ENCODE measurements around the gene C9orf40.

The C9orf40 gene
- 3.0 reads per million, percentile 10 among the genes with 10 or more reads in this experiment for total RNA-seq

- DNase-seq, result peak; percentile 88
Observed at GRCh38 chr9:74952201-74953151, at the start of gene C9orf40. Gene C9orf40, minus strand, starts transcription at chr9:74952912. Its CDS starts 301 bp downstream, at chr9:74952611.

- peak; percentile 11 for DNase-seq
Observed at GRCh38 chr9:75001719-75002421, 49.2 kb upstream of the C9orf40 start.

GRCh38 chr9:75000835-75001234 lies 48.1 kb upstream of the C9orf40 start:
- DNase-seq, result no peak

GRCh38 chr9:74985041-74985440 lies 32.3 kb upstream of the C9orf40 start:
- no peak for DNase-seq

GRCh38 chr9:74983709-74984108 lies 31.0 kb upstream of the C9orf40 start:
- no peak for DNase-seq

- DNase-seq, result no peak
Observed at GRCh38 chr9:74979844-74980243, 27.1 kb upstream of the C9orf40 start.

GRCh38 chr9:74977287-74977686 lies 24.6 kb upstream of the C9orf40 start:
- no peak for DNase-seq

- no peak for DNase-seq
Observed at GRCh38 chr9:74975538-74975937, 22.8 kb upstream of the C9orf40 start.

- no peak for DNase-seq
Observed at GRCh38 chr9:74974558-74974957, 21.8 kb upstream of the C9orf40 start.

GRCh38 chr9:74973714-74974113 lies 21.0 kb upstream of the C9orf40 start:
- no peak for DNase-seq

GRCh38 chr9:74963056-74963455 lies 10.3 kb upstream of the C9orf40 start:
- DNase-seq, result no peak

- no peak for DNase-seq
Observed at GRCh38 chr9:74961496-74961895, 8.8 kb upstream of the C9orf40 start.

- no peak for DNase-seq
Observed at GRCh38 chr9:74960561-74960960, 7.8 kb upstream of the C9orf40 start.

- DNase-seq, result no peak
Observed at GRCh38 chr9:74958587-74958986, 5.9 kb upstream of the C9orf40 start.

- no peak for DNase-seq
Observed at GRCh38 chr9:74953235-74953751, 581 bp upstream of the C9orf40 start.

- DNase-seq, result peak; percentile 17
Observed at GRCh38 chr9:74951725-74952151, 974 bp downstream of the C9orf40 start.

GRCh38 chr9:74951107-74951720 lies 1.5 kb downstream of the C9orf40 start:
- no peak for DNase-seq

GRCh38 chr9:74949859-74950855 lies 2.6 kb downstream of the C9orf40 start:
- DNase-seq, result no peak

- no peak for DNase-seq
Observed at GRCh38 chr9:74948937-74949336, 3.8 kb downstream of the C9orf40 start.

- no peak for DNase-seq
Observed at GRCh38 chr9:74946686-74947085, 6.0 kb downstream of the C9orf40 start.

- DNase-seq, result no peak
Observed at GRCh38 chr9:74942801-74943200, 9.9 kb downstream of the C9orf40 start.

GRCh38 chr9:74940600-74940999 lies 12.1 kb downstream of the C9orf40 start:
- no peak for DNase-seq

All from effector CD4-positive, alpha-beta T cell (primary cell).